Measurements from ENCODE around the gene FADS6.

Gene FADS6

GRCh38 chr17:74864297-74864865 lies 29.1 kb downstream of the FADS6 start:
- intact Hi-C loops (cut with DNase I; ENCODE audit: low total_unique reads), result loop anchor here (2.0 to 5.0 kb wide), 2 partner anchors 72 to 120 kb away; no protein-coding TSS in a partner anchor
- no peak for TF ChIP-seq CTCF (IDR thresholded peaks at IDR 0.05)

GRCh38 chr17:74863420-74864296 lies 29.8 kb downstream of the FADS6 start:
- no peak for DNase-seq
- intact Hi-C loops (cut with DNase I; ENCODE audit: low total_unique reads), result loop anchor here (2.0 to 5.0 kb wide), 2 partner anchors 71 to 119 kb away; no protein-coding TSS in a partner anchor
- H3K27me3 ChIP-seq, result peaks cover 3 to 59% of the 10 kb centered on the region in 2 donors

More at GRCh38 chr17:74864297-74864865, 29.1 kb downstream of the FADS6 start:
- Histone ChIP-seq H3K4me1 (peaks cover 0 to 31% (median 24%) of the 10 kb centered on the region in 4 donors), H3K27me3 (peaks cover 3 to 51% of the 10 kb centered on the region in 2 donors), H3K4me3 (no peak overlapping the region), H3K36me3 (no peaks in the 10 kb centered on the region), H3K9me3 (no peaks in the 10 kb centered on the region), H3K27ac (no peak overlapping the region)
- DNase-seq, result no peak

GRCh38 chr17:74862919-74863318 lies 30.5 kb downstream of the FADS6 start:
- no peaks in the 10 kb centered on the region for H3K36me3 ChIP-seq
- no peak overlapping the region for H3K27ac ChIP-seq
- intact Hi-C loops (cut with DNase I; ENCODE audit: low total_unique reads), result loop anchor here (5.0 kb wide), 1 partner anchor 71 kb away; no protein-coding TSS in a partner anchor
- DNase-seq, result no peak
- TF ChIP-seq CTCF (IDR thresholded peaks at IDR 0.05), result no peak
- H3K9me3 ChIP-seq, result no peaks in the 10 kb centered on the region
- H3K4me1 ChIP-seq, result peaks cover 0 to 35% (median 25%) of the 10 kb centered on the region in 4 donors
- H3K27me3 ChIP-seq, result peaks cover 3 to 64% of the 10 kb centered on the region in 2 donors
- H3K4me3 ChIP-seq, result no peak overlapping the region

More at GRCh38 chr17:74863420-74864296, 29.8 kb downstream of the FADS6 start:
- no peak for TF ChIP-seq CTCF (IDR thresholded peaks at IDR 0.05)
- H3K36me3 ChIP-seq, result no peaks in the 10 kb centered on the region
- H3K4me3 ChIP-seq, result no peak overlapping the region
- no peak overlapping the region for H3K27ac ChIP-seq
- H3K4me1 ChIP-seq, result peaks cover 0 to 35% (median 25%) of the 10 kb centered on the region in 4 donors
- H3K9me3 ChIP-seq, result no peaks in the 10 kb centered on the region

GRCh38 chr17:74862108-74862901 lies 31.1 kb downstream of the FADS6 start:
- intact Hi-C loops (cut with DNase I; ENCODE audit: low total_unique reads), result loop anchor here (5.0 kb wide), 1 partner anchor 70 kb away; no protein-coding TSS in a partner anchor
- Histone ChIP-seq H3K4me1 (peaks cover 0 to 35% (median 25%) of the 10 kb centered on the region in 4 donors), H3K36me3 (no peaks in the 10 kb centered on the region), H3K9me3 (no peaks in the 10 kb centered on the region), H3K4me3 (peak overlapping the region; percentile 18 to 36), H3K27me3 (peaks cover 3 to 70% of the 10 kb centered on the region in 2 donors), H3K27ac (no peak overlapping the region)
- peak in 1 of 2 donors; percentile 76 for DNase-seq
- peak; percentile 18 to 22 for TF ChIP-seq CTCF (IDR thresholded peaks at IDR 0.05)

GRCh38 chr17:74861662-74862107 lies 31.7 kb downstream of the FADS6 start:
- no peaks in the 10 kb centered on the region for H3K36me3 ChIP-seq
- H3K4me3 ChIP-seq, result peak overlapping the region; percentile 18 to 36
- intact Hi-C loops (cut with DNase I; ENCODE audit: low total_unique reads), result loop anchor here (5.0 kb wide), 1 partner anchor 69 kb away; no protein-coding TSS in a partner anchor
- H3K9me3 ChIP-seq, result no peaks in the 10 kb centered on the region
- peaks cover 3 to 76% of the 10 kb centered on the region in 2 donors for H3K27me3 ChIP-seq
- TF ChIP-seq CTCF (IDR thresholded peaks at IDR 0.05), result no peak
- no peak overlapping the region for H3K27ac ChIP-seq
- DNase-seq, result no peak
- H3K4me1 ChIP-seq, result peaks cover 0 to 35% (median 25%) of the 10 kb centered on the region in 4 donors

Measured in tibial artery (tissue), 4 donors.